Inflammatory macrophage treated with lipopolysaccharide for 1 hour (primary cell): ENCODE results near the gene RIIAD1.
"Not testable (repeated sequence)": the region's sequence is repeated elsewhere in the genome, so short reads cannot be mapped to it uniquely, and the experiment has no call there.

ENCODE experiments used
- DNase-seq, 2 donors: peaks; one replicate each; pipeline ENCODE4 v3.0.0-alpha.2; 2020 to 2022

Gene RIIAD1

DNA sequence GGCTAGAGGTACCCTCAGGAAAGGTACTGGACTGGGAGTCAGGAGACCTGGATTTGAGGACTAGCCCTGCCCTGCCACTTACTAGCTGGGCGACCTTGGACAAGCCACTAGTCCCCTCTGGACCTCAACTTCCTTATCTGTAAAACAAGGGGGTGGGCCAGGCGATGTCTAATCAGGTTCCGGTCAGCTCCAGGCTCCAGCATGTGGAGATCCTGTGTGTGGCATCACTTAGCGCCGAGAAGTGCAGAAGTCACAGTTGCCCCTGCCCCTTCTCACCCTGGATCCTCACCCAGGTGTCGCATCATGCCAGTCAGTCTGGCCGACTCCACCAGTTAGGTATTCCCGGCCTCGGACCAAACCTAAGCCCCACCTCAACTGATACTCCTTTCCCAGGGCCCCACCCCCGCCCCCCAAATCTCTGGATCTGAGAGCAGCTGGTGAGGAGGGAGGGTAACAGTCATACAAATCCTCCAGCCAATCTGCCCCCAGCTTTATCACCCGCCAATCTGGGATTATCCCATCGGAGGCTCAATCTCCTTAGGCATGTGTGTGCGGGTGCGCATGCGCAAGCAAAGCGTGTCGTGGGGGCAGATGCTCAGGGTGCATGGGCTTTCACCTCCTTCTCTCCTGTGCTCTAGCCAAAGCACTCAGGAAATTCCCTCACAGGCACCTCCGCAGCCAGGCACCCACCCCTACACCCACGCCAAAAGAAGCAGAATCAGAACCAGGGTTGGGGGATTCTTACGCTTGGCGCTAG lies 10.1 kb upstream of the RIIAD1 start:
- no peak for DNase-seq

DNA sequence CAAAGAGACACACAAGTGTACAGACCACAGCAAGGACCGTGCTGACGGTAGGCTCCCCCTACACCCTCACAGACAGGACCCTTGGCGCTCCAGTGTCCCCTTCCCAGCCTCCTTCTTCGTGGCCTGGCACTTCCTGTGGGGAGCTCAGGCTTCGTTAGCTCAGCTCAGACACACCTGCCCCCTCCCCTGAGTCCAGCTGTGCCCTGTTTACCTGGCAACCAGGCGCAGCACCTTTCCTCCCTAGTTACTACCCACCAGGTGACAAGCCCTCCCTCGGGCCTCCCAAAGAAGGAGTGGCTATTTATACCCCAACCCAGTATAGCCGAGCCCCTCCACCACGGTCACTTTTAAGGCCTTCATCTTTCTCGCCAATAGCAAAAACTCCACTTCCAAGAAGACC lies 9.4 kb upstream of the RIIAD1 start:
- DNase-seq: no peak

DNA sequence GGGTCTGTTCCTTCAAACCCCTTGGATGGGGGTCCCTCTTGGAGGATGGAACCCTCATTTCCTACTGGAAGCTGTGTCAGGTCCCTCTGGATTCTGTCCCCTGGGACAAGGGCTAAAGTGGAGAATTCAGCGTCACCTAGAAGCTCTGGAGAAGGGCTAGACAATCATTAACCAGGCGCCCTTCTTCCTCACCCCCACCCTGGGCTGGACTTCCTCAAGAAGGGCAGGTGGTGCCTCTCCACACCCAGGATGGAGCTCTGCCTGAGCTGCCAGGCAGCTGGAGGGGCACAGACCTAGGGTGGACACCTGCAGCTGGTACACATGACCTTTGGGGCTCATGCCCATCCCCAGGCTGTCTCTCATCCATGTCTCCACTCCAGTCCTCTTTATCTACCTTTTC lies 8.3 kb upstream of the RIIAD1 start:
- DNase-seq: no peak

DNA sequence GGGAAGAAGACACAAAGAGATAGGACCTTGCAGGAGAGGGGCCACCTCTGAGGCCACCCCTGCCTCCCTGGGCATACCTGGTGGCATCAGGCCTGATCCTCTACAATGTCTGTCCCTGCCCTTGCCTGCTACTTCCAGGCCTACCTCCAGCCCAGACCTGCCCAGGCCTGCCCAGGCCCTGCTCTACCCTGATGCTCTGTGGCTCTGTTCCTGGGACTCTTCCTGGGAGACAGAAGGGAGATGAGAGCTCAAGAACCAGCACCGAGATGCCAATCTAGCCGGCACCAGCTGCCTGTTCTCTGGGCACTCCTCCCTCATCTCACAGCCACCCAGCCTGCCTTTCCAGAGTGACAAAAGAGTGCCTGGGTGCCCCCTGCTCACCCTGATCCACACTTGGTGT lies 7.4 kb upstream of the RIIAD1 start:
- DNase-seq: no peak

DNA sequence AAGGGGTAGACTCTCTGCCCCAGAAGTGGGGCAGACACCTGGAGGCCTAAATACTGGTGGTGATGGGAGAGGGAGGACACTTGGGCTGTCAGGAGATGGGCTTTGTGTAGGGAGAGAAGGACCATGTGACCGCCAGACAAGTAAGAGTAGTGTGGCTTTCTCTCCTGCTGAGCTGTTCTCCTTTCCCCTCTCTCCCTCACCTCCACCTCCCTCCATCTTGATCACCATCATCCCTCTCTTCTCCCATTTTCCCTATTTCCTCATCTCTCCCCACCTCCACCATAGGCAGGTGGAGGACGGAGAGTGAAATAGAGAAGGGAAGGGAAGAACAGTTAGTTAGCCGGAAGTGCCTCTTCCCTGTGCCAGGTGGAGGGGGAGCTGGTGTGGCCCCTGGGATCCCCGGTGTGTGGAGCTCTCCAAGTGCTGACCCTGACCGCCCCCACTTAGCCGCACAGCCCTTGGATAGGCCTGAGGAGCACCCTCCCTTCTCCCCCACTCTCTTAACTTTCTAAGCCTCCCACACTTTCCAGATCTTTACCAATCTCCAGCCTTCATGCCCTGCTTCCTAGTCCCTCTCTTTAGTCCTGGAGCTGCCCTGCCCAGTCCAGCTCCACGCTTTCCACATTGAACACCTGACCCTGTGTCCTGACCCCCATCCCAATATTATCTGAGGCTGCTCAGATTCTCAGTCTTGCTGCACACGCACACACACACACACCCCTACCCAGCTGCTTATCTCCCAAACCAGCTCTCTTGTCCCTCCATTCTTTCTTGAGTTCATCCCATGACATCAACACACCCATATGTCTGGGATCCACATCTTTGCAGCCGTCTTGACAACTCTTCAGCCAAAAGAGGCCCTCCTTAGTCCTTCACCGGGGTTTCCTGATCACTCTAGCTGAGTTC lies 6.2 kb upstream of the RIIAD1 start:
- no peak for DNase-seq

DNA sequence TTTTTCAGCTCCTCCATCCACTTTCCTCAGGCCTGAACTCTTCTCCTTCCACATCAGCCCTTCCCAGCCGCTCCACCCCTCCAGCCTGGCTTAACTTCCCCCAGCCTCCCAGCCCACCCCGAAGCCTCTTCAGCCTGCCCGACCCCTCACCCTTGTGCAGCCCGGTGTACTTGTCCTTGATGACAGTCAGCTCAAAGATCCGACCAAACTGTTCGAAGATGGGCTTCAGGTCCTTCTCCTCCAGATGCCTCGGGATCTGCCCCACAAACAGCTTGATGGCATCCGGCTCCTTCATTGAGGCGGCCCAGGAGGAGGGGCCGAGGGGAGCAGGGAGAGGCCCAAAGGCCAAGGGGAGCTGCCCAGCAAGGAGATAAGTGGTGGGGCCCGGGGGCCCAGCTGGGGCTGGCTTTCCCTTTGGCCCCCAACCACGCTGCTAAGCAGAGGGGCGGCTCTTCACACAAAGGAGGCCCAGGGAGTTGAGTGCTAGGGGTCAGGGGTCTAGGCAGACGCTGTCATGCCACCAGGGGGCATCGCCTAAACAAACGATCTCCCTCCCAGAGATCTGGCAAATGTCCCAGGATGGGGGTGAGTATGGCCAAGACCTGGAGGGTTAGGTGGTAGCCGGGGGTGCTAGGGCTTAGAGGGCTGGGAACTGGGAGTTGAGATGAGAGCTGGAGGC lies 5.5 kb upstream of the RIIAD1 start:
- DNase-seq: no peak

DNA sequence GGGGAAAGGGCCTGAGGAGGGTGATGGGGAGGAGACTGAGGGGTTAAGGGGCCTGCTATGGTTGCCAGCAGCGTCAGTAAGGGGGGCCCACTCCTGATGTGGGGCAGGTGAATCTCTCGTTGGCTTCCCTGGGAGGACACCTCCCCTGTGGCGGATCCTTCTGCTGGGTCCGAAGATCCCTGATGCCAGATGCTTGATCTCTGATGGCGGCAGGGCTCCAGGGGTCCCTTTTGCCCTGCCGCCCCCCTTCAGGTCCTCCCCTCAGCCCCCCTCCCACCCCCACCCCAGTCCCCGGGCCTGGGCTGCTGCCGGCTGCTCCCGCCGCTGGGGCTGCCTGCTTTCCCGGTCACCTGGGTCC lies 4.9 kb upstream of the RIIAD1 start:
- DNase-seq: no peak

DNA sequence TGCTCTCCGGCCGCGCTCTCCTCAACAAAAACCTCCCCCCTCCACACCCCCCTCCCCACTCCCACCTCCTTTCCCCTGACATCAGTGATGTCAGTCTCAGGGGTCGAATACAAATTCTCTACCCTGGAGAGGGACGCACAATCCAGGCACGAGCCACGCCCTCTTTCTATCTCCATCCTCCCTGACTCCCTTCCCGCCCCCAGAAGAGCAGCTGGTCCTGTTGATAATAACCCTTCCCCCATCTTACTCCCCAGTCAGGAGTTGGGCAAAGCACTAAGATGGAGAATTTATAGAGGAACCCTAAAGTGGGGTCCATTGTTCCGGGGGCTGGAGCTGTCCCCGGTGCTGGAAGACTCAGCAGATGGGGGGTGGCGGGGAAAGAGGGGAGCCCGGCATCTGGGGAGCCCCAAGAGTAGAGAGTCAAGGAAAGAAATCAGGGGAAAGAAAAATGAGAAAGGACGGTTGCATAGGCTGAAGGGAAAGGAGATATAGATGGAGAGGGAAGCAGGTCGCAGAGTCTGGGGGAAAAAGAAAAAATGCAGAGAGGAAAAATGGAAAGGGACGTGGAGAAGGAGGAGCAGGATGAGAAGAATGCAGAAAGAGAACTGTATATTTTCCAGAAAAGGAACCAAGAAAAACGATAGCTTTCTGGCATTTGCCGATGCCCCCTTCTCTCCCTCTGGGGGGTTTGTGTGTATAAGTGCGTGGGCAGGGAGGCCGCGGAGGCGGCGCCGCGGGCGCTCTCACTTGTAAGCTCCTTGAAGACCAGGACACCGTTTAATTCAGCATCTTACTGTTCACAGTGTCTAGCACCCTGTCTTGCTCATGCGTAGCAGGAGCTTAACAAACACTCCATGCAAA lies 4.3 kb upstream of the RIIAD1 start, which contains the start of gene CELF3:
CELF3 (minus strand) TSS at position 33 of the 861 bp plus-strand sequence. CDS start 783 bp downstream, outside the sequence.
- no peak for DNase-seq

DNA sequence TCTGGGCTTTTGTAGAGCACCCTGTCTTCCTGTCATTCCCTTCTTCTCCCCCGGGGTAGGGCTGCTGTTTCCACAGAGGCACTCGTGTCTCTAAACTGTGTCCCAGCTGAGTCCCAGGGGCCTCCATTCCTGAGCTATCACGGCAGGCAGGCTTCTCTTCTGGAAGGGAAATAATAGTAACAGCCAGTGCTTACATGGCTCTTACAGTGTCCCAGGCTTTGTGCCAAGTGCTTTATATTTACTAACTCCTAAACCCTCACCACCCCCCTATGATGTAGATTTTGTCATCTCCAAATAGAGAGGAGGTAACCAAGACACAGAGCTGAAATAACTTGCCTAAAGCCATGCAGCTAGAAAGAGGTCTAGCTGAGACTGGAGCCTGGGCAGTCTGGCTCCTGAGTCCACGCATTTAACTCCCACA lies 3.3 kb upstream of the RIIAD1 start:
- DNase-seq: no peak

DNA sequence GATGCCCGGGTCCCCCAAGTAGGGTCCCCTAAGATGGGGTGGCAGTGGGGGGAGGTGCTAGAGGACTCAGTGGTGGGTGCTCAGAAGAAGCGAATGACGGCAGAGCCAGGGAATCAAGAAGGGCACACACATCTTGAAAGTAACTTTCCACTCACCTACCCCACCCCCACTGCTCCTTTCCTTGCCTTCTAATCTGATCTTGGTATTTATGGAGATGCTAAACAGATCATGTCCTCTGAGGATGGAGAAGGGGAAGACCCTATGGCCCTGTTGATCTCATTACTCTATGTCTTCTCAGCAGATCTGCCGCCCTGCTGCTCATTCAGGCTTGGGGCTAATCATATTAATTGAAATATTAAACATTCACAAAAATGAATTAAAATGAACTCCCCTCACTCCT lies 2.7 kb upstream of the RIIAD1 start:
- DNase-seq: no peak

DNA sequence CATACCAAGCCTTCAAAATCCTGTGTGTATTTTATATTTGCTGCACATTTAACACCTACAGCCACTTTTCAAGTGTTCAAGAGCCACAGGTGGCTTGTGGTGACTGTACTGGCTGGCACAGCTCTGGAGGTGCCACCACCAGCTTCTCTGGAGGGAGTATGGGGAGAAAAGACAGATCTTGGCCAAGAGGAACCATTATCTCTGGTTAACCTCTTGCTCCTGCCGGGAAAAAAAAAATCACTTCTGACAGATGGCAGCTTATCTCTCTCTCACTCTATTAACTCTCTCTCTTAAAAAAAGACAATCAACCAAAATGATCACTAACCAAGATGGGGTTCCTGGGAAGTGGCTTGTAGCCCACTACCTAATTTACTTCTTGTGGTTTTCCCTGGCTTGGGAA lies 1.2 kb upstream of the RIIAD1 start:
- no peak for DNase-seq

DNA sequence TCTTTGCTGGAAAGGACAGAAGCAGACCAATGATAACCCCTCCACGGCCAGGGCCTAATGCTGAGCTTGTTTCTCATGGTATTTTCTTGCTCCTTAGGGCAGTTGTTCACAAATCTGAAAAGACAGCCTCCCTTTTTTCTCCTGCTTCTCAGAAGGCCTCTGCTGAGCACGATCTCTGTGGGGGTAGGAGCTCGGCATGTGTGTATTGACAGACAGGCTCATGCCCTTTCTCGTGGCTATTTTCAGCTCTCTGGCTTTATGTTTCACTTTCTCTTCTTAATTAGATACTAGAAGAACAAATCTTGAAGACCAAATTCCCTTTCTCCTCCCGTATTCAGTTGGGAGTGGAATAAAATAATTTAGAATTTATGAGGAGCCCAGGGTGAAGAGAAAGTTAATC lies 768 bp upstream of the RIIAD1 start:
- peak in 1 of 2 donors; percentile 38 for DNase-seq

DNA sequence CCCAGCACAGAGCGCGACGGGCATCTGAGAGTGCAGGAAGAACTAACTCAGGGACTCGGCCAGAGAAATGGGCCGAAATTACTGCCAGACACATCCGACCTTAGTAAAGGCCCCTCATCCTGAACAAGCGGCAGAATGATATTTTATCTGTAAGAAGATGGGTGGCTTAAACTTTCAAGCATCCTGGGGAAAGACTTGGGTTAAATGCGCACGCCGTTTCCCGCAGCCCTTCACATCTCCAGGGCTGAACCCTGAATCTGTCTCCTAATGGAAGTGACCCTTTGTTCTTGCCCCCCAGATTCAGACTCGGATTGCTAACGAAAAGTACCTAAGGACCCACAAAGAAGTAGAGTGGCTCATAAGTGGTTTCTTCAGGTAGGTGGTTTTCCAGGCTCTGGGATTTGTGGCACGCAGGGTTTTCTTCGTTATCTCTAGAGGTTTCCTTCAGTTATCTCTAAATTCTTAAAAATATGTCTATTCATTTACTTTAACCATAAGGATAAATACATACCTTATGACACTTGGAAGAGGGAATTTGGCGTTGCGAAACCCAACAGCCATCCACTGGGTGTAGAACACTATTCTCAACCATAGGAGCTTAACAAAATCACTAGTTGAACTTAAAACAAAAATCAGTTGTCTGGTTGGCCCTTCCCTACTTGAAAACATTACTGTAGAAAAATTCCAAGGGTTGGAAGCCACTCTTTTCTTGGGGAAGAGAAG lies 627 bp downstream of the RIIAD1 start:
- no peak for DNase-seq

DNA sequence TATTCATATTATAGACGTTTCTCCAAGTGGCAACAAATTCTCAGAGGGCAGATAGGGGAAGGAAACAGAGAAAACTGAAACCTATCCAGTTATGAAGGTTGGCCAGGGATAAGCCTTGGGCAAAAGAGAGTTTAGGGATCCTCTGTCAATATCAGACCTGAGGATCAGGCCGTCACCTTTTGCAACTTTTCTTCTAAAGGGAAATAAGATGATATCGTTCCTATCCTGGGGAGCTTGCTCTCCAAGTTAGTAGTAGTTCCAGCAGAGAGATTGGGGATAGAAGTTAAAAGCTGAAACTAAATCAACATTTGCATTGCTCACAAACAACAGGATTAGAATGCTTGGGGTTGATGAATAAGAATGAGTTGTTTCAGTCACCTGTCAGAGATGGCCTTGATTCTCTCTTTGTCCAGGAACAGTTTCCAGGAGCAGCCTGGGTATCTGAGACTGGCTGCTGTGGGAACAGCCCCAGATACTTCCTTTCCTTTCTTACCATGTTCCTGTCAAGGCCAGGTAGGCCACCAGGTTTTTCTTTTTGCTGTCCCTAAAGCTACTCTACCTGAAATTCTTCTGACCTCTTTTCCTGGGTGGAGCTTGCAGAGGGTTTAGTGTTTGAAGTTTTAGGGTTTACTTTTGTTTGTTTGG lies 2.5 kb downstream of the RIIAD1 start:
- DNase-seq: no peak

DNA sequence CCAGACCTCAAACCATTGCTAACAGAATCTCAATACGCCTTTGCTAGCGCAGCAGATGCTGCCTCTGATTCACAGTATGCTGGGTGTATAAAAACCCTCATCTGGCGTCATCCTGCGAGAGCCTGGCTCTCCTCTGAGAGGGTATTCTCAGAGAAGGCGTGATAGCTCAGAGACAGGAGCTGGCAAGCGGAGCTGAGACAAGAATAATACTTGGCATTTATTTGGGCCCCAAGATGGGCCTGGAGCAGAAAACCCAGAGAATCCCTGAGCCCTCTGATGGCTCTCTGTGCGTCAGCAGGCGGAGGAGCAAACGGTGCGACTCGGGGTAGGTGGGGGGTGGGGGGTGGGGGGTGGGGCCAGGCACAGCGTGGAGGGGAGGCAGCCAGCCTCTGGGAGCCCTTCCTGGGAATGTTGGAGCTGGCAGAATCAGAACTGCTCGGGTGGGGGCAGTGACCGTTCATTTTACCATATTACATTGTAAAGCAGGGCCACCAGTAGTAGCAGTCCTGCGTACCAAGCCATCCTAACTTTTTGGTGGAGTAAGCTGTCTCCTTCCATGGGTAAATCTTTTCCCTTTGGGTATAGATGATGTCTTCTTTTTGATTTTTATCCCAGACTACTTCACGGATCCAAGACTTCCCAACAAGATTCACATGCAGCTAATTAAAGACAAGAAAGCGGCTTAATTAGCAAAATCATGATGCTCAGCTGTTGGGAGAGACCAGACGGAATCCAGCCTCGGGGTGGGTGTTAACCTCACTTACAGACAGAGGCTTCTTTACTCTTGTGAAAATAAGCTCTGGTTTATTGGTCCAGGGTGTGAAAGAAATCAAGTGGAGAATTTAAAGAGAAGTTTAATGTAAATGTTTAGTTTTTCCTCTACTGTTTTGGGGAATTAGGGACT lies 7.1 kb downstream of the RIIAD1 start:
- no peak for DNase-seq

DNA sequence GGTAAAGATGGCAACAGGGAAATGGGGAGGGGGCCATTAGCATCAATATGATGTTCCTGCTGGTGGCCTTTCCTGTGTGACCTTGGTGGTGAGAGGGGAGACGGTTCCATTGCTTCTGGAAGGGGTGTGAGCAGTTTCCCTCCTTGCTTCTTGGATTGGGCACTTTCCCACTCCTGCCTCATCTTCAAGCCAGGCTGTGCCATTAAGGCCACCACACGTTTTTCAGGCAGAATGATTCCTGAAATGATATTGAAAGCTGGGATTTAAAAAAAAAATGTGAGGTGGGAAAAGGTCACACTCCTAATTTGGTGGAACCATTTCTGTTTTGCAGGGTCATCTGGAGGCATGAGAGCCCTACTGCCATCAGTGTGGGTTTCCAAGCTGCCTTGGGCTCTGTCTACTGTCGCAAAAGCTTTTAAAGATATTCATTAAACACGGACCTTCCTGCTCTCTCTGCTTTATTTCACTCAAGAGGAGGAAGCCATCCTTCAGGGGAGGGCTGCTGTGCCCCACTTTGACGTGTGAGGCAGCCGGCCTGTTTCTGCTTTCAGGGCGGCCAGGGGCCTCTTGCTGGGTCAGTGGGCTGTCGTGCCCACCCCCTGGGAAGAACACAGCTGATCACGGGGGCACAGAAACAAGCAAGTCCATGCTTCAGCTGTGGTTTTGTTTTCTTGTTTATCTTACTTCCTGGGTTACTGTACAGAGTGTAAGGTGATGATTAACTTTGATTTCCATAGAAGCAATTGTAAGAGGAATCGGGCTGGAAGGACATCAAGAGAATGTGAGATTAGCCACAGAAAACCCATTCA lies 8.0 kb downstream of the RIIAD1 start:
- DNase-seq: no peak

DNA sequence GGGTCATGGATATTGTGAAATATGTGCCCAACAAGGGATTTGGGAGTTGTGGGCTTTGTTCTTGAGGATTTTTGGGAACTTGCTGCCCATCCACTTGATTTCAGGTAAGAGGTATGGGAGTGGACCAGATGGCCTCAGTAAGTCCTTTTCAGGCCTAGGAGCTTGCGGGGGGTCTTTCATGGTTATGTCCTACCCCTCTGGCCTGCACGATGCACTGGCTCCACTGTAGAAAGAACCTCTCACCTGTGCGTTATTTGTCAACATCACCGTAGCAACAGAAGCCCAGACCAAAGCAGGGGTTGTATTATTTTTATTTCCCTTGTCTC lies 8.6 kb downstream of the RIIAD1 start:
- DNase-seq: no peak

DNA sequence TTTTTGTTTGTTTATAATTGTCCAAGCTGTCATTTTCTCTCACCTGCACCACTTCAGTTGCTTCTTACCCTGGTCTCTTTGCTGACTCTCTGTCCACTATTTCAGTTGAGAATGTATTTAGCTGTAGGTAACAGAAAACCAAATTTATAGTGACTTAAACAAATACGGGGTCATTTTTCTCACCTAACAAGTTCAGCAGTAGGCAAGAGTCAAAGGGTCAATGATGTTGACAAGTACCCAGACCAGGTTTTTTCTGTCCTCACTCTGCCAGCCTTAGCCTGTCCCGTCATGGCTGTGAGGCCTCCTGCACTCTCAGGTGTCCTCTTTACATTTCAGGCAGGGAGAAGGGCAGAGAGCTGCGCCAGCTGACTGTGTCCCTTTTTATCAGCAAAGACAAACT lies 11.8 kb downstream of the RIIAD1 start:
- no peak for DNase-seq

DNA sequence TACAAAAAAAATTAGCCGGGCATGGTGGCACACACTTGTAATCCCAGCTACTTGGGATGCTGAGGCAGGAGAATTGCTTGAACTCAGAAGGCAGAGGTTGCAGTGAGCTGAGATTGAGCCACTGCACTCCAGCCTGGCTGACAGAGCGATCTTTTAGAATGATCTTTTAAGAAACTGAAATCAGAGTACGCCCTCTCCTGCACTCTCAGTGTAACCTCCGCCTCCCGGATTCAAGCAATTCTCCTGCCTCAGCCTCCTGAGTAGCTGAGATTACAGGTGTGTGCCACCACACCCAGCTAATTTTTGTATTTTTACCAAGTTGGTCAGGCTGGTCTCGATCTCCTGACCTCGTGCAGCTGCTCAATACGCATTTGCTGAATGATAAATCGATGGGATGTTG lies 12.7 kb downstream of the RIIAD1 start:
- not testable (repeated sequence) for DNase-seq

DNA sequence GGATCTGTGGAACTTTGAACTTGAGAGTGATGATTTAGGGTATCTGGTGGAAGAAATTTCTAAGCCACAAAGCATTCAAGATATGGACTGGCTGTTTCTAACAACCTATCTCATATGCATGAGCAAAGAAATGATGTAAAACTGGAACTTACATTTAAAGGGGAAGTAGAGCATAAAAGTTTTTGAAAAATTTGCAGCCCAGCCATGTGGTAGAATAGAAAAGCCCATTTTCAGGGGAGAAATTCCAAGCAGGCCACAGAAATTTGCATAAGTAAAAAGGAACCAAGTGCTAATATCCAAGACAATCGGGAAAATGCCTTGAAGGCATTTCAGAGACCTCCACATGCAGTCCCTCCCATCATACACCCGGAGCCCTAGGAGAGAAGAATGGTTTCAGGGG lies 15.7 kb downstream of the RIIAD1 start:
- peak; percentile 76 to 82 for DNase-seq
